HG02870 (cell line): ENCODE results near the gene COG8.
A peak's percentile ranks its signal among the peaks of the same experiment; 100 is the strongest.
"Not testable (repeated sequence)": the region's sequence is repeated elsewhere in the genome, so short reads cannot be mapped to it uniquely, and the experiment has no call there.

Source experiments
- ATAC-seq: cut with Tn5 transposase; IDR thresholded peaks from one replicate; pipeline ENCODE4 v1.9.1; 2021; ENCODE audit warnings: mild to moderate bottlenecking, moderate library complexity; ENCODE audit not compliant: unreplicated experiment

The COG8 gene, protein sequence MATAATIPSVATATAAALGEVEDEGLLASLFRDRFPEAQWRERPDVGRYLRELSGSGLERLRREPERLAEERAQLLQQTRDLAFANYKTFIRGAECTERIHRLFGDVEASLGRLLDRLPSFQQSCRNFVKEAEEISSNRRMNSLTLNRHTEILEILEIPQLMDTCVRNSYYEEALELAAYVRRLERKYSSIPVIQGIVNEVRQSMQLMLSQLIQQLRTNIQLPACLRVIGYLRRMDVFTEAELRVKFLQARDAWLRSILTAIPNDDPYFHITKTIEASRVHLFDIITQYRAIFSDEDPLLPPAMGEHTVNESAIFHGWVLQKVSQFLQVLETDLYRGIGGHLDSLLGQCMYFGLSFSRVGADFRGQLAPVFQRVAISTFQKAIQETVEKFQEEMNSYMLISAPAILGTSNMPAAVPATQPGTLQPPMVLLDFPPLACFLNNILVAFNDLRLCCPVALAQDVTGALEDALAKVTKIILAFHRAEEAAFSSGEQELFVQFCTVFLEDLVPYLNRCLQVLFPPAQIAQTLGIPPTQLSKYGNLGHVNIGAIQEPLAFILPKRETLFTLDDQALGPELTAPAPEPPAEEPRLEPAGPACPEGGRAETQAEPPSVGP

DNA sequence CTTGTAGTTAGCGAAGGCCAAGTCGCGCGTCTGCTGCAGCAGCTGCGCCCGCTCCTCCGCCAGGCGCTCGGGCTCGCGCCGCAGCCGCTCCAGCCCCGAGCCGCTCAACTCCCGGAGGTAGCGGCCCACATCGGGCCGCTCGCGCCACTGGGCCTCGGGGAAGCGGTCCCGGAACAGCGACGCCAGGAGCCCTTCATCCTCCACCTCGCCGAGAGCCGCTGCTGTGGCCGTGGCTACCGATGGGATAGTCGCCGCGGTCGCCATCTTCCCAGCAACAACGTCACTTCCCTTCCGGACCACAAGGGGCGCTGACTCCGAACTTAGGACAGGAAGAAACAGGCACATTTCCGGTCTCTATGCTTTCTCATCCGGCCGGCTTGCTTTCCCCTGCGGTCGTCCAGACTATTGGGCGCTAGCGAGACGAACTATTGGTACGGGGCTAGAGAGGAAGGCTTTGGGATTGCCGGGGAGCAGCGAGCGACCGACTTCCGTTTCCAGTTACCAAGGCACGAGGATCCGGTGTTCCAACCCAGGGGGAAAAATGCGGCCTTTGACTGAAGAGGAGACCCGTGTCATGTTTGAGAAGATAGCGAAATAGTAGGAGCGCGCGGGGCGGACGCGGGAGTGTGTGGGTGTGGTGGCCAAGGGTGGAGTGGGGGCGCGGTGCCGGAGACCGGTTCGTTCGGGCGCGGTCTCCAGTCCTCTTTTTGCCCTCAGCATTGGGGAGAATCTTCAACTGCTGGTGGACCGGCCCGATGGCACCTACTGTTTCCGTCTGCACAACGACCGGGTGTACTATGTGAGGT lies at the start of gene COG8, which contains the start of gene NIP7:
COG8 (minus strand) TSS at position 276 of the 806 bp plus-strand sequence; CDS start at position 264, 12 bp downstream.
NIP7 (plus strand) TSS at position 484 of the 806 bp plus-strand sequence; CDS start at position 542, 58 bp downstream.
- peak; percentile 92 for ATAC-seq

DNA sequence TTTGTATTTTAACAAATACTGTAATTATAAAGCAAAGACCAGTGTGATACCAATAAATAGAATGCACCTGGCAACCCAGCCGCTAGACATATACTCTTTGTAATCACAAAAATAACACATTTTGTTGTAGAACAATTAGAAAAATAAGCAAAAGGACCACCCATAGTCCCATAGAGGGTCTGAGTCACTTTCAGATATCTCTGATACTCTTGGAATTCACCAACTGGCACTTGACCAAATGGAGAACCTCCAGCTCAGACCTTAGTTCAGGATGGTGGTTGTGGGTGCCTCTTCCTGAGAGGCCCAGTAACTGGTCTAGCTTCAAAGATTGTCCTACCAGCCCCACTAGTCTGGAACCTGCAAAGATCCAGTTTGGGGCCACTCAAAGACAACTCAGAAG lies 47.2 kb upstream of the COG8 start:
- no peak for ATAC-seq

DNA sequence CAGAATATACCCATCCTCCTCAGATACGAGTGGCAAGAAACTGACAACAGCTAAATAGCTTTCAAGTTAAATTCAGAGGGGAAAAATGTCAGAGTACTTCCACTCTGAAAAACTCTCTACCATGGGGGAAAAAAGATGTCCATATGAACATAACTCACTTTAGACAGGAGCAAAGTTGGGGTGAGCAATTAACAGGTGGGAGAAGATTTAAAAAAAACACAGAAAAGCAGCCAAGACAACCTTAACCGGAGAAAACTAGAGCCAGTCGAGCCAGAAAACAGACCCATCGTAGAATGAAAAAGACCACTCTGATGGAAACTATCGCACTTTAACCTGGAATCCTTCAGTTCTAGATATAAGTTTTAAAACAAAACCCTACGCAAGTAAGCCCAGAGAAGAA lies 45.6 kb upstream of the COG8 start:
- ATAC-seq, result no peak

DNA sequence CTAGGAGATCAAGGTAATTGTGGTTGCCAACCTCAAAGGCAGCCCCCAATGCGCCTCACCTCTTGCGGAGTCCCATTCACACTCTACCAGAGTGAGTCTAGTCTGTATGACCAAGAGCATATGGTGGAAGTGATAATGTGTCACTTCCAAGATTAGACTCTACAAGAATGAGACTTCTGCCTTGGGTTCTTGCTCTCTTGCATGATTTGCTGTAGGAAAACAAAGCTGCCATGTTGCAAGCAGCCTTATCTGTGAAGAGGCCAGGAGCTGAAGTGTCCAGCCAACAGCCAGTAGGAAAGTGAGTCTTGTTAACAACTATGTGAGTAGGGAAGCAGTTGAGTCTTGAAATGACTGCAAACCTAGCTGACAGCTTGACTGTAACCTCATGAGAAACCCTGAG lies 43.1 kb upstream of the COG8 start:
- no peak for ATAC-seq

DNA sequence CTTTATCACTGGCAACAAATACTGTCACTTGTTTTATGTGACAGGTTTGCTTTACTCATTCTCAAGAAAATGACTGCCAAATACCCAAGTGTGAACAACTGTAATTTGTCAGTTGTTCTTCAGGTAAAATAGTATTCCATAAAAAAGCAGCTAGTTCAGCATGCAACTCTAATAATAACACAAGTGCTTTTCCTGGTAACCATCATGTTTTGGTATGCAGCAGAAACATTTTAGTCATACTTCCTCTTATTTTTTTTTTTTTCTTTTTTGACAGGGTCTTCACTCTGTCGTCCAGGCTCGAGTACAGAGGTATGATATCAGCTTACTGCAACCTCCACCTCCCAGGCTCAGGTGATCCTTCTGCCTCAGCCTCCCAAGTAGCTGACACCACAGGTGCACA lies 41.9 kb upstream of the COG8 start:
- ATAC-seq, result no peak

DNA sequence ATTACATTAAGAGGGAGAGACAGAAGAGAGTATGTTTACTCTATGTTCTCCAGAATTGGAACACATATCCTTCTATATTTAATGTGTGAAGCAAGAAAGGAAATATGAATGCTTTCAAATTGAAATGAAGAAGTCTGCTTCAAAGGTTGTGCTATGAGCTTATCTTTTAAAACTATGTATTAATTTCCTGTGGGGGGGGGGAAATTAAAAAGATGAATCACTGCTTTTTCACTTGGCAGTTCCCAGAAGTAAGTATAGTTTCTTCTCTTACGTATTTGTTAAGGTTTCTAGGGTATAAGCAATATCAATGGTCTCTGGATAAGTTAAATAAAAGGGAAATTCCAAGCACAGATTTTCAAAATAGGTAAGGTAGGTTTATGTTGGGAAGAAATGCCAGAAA lies 39.4 kb upstream of the COG8 start:
- no peak for ATAC-seq

DNA sequence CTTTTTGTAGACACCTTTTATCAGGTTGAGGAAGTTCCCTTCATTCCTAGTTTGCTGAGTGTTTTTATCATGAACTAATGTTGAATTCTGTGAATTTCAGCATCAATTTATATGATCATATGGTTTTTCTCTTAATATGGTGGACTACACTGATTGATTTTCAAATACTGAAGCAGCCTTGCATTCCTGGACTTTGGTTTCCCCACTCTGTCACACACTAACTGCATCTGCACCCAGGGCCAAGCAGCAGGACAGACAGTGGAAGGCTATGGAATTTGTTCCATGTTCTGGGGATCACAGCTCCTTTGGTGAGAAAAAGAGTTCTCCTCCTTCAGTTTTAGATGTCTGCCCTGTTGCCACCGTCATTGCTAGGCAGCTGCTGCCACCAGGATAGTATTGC lies 38.7 kb upstream of the COG8 start:
- ATAC-seq, result no peak

DNA sequence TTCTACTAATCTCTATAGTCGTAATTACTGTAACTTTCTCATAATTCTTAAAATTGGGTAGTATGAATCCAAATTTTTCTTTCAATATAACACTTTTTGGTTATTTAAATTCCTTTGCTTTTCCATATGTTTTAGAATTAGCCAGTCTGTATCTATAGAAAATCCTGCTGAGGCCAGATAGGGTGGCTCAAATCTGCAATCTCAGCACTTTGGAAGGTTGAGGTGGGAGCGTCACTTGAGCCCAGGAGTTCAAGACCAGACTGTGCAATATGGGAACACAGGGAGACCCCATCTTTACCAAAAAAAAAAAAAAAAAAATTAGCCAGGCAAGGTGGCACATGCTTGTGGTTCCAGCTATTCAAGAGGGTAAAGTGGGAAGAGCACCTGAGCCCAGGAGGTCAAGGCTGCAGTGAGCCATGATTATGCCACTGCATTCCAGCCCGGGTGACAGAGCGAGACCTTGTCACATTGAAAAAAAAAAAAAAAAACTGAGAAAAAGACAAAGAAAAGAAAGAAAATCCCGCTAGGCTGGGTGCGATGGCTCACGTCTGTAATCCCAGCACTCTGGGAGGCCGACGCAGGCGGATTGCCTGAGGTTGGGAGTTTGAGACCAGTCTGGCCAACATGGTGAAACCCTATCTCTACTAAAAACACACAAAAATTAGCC lies 37.2 kb upstream of the COG8 start:
- ATAC-seq, result no peak

DNA sequence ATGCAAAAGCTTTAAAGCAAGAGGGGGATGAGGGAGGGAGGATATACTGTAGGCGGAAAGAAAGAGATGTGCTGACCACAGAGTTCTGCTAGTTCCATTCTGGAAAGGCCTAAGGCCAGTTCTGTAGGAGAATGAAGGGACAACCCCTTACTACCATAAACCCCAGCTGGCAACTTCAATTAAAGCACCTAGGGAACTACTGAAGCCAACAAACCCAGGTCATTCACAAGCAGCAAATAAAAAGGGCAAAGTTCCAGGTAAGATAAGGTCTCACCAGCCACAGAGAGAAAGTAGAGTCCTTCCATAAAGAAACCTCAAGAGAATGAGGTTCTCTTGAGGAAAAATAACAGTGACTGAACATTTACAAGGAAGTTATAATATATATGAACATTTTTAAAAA lies 33.7 kb upstream of the COG8 start:
- no peak for ATAC-seq

DNA sequence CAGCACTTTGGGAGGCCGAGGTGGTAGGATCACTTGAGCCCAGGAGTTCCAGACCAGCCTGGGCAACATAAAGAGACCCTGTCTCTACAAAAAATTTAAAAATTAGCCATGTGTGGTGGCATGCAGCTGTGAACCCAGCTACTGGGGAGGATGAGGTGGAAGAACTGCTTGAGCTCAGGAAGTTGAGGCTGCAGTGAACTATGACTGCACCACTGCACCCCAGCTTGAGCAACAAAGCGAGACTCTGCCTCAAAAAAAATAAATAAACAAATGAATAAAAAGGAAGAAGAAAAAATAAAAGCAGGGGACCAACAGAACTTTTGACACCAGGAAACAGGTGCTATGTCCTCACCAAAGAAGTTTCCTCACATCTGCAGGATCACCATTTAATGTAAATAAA lies 32.2 kb upstream of the COG8 start:
- no peak for ATAC-seq

DNA sequence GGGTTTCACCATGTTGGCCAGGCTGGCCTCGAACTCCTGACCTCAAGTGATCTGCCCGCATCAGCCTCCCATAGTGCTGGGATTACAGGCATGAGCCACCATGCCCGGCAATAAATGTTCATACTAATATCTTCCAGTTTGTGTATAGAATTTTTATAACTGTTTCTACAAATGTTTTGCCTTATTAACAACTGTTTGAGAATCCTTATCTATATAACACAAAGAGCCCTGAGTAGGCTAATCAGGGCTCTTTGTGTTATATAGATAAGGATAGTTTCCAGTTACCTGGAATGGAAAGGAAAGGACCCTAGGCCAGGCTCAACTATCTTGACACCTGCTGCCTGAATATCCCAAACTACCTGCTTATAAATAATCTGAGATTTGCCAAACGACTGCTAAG lies 29.5 kb upstream of the COG8 start:
- no peak for ATAC-seq

DNA sequence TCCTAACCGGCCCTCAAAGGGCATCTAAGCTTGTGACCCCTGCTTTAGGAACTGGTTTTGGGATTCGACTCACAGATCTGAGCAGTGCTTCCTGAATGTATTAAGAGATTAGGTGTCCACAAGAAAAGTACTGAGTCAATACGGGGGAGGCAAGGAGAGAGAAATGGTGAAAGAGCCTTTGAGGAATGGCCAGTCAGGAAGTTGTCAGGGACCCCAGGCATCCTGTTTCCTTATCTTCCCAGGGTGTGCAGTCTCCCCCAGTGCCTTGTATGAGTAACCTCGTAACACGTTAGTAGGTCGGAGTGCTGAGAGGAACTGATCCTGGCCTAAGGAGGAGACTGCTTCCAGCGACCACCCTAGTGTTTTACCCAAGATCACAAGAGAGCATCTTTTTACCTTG lies 28.6 kb upstream of the COG8 start:
- ATAC-seq, result no peak

DNA sequence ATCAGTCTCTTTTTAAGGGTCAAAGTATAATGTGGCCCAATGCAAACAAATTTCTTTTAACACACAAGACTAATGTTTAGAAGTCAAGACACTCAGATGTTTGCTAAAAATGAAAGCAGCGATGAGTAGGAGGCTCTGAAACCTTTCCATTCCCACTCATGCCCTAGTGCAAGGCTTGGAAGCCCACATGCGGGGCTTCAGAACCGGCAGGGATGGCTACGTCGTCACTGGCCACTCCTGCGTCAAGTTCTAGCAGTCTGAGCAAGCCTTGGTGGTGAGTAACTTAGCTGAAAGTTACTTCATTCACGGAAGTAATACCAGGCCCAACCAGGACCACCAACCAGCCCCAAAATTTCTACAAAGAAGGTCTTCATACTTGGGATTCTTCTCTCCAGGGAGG lies 27.1 kb upstream of the COG8 start:
- no peak for ATAC-seq

DNA sequence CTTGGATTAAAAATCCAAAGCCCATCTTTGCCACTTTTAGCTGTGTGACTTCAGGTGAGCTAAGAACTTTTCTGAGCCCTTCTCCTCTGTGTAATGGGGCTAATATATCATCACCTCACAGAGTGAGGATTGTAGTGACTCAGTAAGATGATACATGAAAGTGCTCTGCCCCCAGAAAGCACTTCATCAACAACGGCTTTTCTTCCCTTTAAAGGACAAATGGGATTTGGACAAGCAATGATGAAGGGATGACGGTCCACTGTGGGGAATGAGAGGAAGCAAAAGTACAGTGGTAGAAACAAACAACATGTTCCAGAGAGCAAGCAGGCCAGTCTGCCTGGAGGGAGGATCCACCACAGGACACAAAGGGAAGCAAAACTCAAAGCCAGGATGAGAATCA lies 26.5 kb upstream of the COG8 start:
- ATAC-seq, result no peak

DNA sequence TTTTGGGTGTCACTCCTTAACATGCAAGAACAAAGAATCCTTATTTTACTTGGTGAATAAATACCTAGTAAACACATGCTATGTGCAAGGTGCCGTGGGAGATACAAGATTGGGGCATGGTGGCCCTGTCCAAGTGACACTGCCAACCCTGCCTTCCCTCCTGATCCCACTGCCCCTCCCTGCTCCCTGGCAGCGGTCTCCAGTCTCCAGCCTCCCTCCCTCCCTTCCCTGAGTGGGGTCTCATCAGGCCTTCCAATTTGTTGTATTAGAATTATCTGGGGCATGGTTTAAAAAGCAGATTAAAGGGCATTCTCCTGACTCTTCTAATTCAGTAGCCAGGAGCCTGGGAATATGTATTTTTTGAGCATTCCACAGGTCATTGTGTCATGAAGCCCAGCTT lies 24.7 kb upstream of the COG8 start:
- ATAC-seq, result no peak

DNA sequence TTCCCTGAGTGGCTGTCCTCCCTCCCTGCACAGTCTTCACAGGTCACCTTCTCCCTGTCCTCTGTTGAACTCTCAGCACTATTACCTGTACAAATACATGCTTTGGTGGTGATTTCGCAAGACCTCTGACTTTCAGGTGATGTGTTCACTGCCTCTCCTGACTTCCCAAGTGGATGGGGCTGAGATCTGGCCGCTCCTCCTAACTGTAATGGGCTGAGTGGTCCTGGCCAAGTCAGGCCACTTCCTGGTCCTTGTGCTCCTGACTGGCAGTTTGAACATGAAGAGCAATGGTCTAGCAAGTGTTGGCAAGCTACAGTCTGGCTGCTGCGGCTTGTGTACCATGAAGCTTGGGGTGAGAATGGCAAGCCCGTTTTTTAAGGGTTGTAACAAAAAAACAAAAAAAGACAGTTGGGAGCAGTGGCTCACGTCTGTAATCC lies 23.9 kb upstream of the COG8 start:
- no peak for ATAC-seq

DNA sequence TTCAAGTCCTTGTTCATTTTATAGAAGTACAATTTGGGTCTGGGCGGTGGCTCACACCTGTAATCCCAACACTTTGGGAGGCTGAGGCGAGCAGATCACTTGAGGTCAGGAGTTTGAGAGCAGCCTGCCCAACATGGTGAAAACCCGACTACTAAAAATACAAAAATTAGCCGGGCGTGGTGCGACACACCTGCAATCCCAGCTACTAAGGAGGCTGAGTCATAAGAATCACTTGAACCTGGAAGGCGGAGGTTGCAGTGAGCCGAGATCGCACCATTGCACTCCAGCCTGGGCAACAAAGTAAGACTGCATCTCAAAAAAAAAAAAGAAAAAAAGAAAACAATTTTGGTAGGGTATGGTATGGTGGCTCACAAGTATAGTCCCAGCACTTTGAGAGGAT lies 20.7 kb upstream of the COG8 start:
- ATAC-seq, result not testable (repeated sequence)

DNA sequence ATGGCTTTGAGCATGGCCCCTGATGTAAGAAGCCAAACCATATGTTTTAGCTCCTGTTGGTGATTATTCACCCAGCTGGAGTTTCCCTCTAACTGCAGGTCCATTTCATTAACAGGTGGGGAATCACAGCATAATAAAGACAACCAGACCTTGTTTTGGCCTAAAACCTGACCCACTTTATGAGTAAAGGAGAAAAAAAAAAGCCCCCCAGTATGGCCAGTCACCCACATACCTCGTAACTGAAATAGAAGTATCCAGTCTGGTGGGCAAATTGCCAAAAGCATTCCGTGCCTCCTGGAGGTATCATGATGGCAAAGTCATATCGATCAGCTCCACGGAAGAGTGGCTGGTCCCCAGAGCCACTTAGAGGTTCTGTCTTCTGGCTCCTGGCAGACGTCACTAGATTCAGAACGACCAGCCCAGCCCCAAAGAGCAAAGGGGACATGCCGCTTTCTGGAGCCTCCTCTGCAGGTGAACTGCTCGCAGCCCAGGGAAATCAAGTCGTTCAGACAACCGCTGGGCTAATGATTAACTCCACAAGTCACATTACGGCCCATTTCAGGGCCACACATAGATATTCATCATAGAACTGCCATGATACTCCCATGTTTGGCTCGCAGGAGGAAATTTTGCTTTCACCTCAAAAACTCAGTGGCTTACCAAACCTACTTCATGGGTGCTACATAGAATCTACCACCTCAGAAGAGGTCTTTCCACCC lies 12.1 kb upstream of the COG8 start, which contains the start of gene TMED6:
TMED6 (minus strand) TSS at position 478 of the 719 bp plus-strand sequence; CDS start at position 445, 33 bp downstream.
- ATAC-seq, result no peak

DNA sequence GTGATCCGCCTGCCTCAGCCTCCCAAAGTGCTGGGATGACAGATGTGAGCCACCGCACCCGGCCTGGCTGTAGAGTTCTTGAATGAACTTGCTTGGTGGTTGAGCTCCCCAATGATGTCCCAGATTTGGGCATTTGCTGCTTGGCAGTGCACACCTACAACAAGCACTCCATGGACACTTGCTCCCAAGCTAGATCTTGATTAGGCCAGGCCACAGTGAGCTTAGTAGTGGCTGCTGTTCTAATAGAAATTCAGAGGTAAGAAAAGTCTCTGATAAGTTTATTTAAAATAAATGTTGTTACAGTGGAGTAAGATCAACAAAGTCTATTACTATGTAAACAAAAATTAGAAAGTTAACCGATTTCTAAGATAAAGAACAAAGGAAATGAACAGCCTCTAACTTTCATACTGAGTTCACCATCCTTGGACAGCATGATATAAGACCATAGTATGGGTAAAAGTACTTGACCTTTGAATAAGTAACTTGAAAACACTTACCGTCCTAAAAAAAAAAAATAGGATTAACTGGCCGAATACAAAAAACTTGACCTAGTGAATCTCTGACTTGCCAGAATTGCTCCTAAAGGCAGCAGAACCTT lies 11.3 kb upstream of the COG8 start:
- ATAC-seq, result no peak

DNA sequence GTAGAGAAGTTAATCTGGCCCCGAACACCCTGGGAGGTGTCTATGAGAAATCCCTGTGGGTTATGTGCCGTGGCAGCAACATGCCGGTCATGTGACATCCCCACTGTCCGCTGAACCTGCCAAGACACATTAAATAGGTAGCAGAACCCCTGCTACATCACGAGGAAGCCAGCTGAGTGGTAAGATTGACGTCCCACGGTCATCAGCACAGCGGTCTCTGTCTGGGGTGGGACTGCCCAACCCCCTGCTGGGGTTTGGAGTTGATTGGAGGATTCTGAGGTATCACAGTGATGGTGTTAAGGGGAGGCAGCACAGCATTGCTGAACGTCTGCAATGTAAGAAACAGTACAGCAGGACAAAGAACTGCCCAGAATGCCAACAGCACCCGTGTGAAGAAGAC lies 10.2 kb upstream of the COG8 start:
- no peak for ATAC-seq
